H1 (cell line): ENCODE data around the gene NRXN3. TPM values are rescaled to one million over a fixed set of nuclear protein-coding genes. Genes with fewer than 3 reads are reported as not detected.

Source experiments
- RBBP5 ChIP-seq: IDR thresholded peaks from 2 replicates; pipeline ENCODE4 v1.7.1; 2012; ENCODE audit warnings: low read depth, mild to moderate bottlenecking, inconsistent platforms, low read length, moderate library complexity, borderline replicate concordance
- RNF2 ChIP-seq: fragments of 200-900, 300-1000 bp; sonication (generic); IDR thresholded peaks from 2 replicates; pipeline ENCODE4 v1.7.1; 2016; ENCODE audit warnings: borderline replicate concordance, low read depth, mild to moderate bottlenecking, antibody characterized with exemption, low read length; ENCODE audit not compliant: poor library complexity, severe bottlenecking; ENCODE audit errors: missing control alignments
- polyA plus RNA-seq, 7 experiments: library from polyadenylated mRNA; depleted of rRNA in 3 of 7; stranded (reverse) in 5 of 7; unstranded in 2 of 7; fragments of >200 nt in 5 of 7; fragments of 200-250 nt in 2 of 7; gene quantifications; 1 replicate in 5 of 7; 2 replicates in 1 of 7; 4 replicates in 1 of 7; pipeline versions ENCODE4 v1.2.1 to v1.2.3, GENCODE V29; 2011 to 2013; ENCODE audit warnings: missing spikeins in 2 of 7, mixed read lengths in 2 of 7
- total RNA-seq: library from RNA; stranded (reverse); fragmentation: NEBNext Ultra II Directional; extraction: Animal tissue kit (Norgen Biotek cat#: 25700); gene quantifications from 2 replicates; pipeline ENCODE4 v1.2.1, GENCODE V29; 2021

The NRXN3 gene
- total and polyA plus RNA-seq, 2 of the 8 experiments (the other 6 are each of a cell fraction or from before 2014, with no cell fraction given), result 2.6 to 4.1 TPM

DNA sequence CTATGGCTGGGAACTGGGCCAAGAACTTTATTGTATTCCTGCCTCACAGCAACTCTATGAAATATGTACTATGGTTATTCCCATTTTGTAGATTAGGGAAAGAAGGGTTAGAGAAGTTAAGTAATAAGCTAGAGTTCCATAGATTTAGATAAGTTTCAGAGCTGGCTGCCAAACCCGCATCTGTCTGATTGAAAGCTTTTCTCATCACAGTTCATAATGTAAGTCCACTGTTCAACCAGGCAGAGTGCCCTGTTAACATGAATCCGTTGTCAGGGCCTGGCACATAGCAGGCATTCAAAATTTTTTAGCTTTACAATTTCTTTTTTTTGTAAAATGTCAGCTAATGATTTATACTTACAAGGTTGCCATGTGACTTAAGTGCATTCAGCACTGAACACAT lies 467.3 kb downstream of the NRXN3 start (continued):
- no peak for TF ChIP-seq RNF2
- no peak for TF ChIP-seq RBBP5
